IPS DF 4.7 (cell line): ENCODE results near the gene KAT7.

ENCODE experiments used
- DNase-seq: peaks from one replicate; pipeline ENCODE4 v3.0.0-alpha.2; 2013; ENCODE audit warnings: low spot score; ENCODE audit errors: extremely low read depth

The KAT7 gene

GRCh38 chr17:49760296-49760695 is 28.2 kb upstream of the KAT7 start:
- DNase-seq, result no peak

- no peak for DNase-seq
Observed at GRCh38 chr17:49760932-49761558, 27.4 kb upstream of the KAT7 start.

- DNase-seq, result no peak
Observed at GRCh38 chr17:49762151-49762941, 26.1 kb upstream of the KAT7 start.

GRCh38 chr17:49763735-49764558 is 24.5 kb upstream of the KAT7 start, which contains the start of gene FAM117A:
Gene FAM117A (minus strand): TSS chr17:49764131. CDS start chr17:49764087, 44 bp downstream.
- DNase-seq, result peak; percentile 100

- no peak for DNase-seq
Observed at GRCh38 chr17:49764559-49765180, 23.8 kb upstream of the KAT7 start.

GRCh38 chr17:49766918-49767530 is 21.5 kb upstream of the KAT7 start:
- no peak for DNase-seq

- DNase-seq, result no peak
Observed at GRCh38 chr17:49775546-49776260, 12.8 kb upstream of the KAT7 start.

- DNase-seq, result no peak
Observed at GRCh38 chr17:49776551-49777300, 11.8 kb upstream of the KAT7 start.

- no peak for DNase-seq
Observed at GRCh38 chr17:49777563-49777962, 10.9 kb upstream of the KAT7 start.

- DNase-seq, result no peak
Observed at GRCh38 chr17:49779156-49779738, 9.2 kb upstream of the KAT7 start.

- no peak for DNase-seq
Observed at GRCh38 chr17:49779739-49780231, 8.7 kb upstream of the KAT7 start.

- no peak for DNase-seq
Observed at GRCh38 chr17:49783071-49783715, 5.3 kb upstream of the KAT7 start.

GRCh38 chr17:49783791-49784190 is 4.7 kb upstream of the KAT7 start:
- no peak for DNase-seq

- DNase-seq, result no peak
Observed at GRCh38 chr17:49784636-49785035, 3.8 kb upstream of the KAT7 start.

- no peak for DNase-seq
Observed at GRCh38 chr17:49787884-49788477, 500 bp upstream of the KAT7 start.

- DNase-seq, result no peak
Observed at GRCh38 chr17:49789243-49789578, 730 bp downstream of the KAT7 start.

GRCh38 chr17:49793309-49793708 is 4.8 kb downstream of the KAT7 start:
- no peak for DNase-seq

GRCh38 chr17:49795372-49795771 is 6.9 kb downstream of the KAT7 start:
- DNase-seq, result no peak
